Mesendoderm (in vitro differentiated cells): Measurements from ENCODE around the gene FCGR1A.
"Not testable (repeated sequence)": the region's sequence is repeated elsewhere in the genome, so short reads cannot be mapped to it uniquely, and the experiment has no call there.

ENCODE experiments used
- DNase-seq: peaks from one replicate; pipeline ENCODE4 v3.0.0; 2013
- H2AK5ac ChIP-seq: 2 replicates; pipeline ENCODE4 v1.6.1; 2013; ENCODE audit warnings: low read length, inconsistent platforms
- H2BK120ac ChIP-seq: 2 replicates; pipeline ENCODE4 v1.6.1; 2013; ENCODE audit warnings: low read depth, mild to moderate bottlenecking, low read length, moderate library complexity, mixed read lengths
- H2BK15ac ChIP-seq: replicated peaks from 2 replicates; pipeline ENCODE4 v1.6.1; 2013; ENCODE audit warnings: low read depth, mild to moderate bottlenecking, moderate library complexity
- H2BK5ac ChIP-seq: 2 replicates; pipeline ENCODE4 v1.6.1; 2013; ENCODE audit warnings: low read length, inconsistent platforms
- H3K18ac ChIP-seq: 2 replicates; pipeline ENCODE4 v1.6.1; 2013; ENCODE audit warnings: mild to moderate bottlenecking, low read length, mixed read lengths
- H3K23ac ChIP-seq: one replicate; pipeline ENCODE4 v1.6.1; 2013; ENCODE audit warnings: low read length
- H3K27ac ChIP-seq: 2 replicates; pipeline ENCODE4 v1.5.1; 2013; ENCODE audit warnings: low read depth, mild to moderate bottlenecking, inconsistent platforms, low read length, moderate library complexity
- H3K27me3 ChIP-seq: 2 replicates; pipeline ENCODE4 v1.6.1; 2013; ENCODE audit warnings: low read length, control low read depth, mild to moderate bottlenecking, inconsistent platforms; ENCODE audit not compliant: insufficient read depth, poor library complexity
- H3K36me3 ChIP-seq: 2 replicates; pipeline ENCODE4 v1.6.1; 2013; ENCODE audit warnings: low read length, inconsistent platforms; ENCODE audit not compliant: control insufficient read depth, insufficient read depth
- H3K4ac ChIP-seq: one replicate; pipeline ENCODE4 v1.6.1; 2013; ENCODE audit warnings: low read depth, mild to moderate bottlenecking, low read length, moderate library complexity
- H3K4me1 ChIP-seq: 2 replicates; pipeline ENCODE4 v1.6.1; 2013; ENCODE audit warnings: low read depth, low read length, inconsistent platforms; ENCODE audit not compliant: control insufficient read depth
- H3K4me2 ChIP-seq: 2 replicates; pipeline ENCODE4 v1.6.1; 2013; ENCODE audit warnings: low read length
- H3K4me3 ChIP-seq: 2 replicates; pipeline ENCODE4 v1.5.1; 2013; ENCODE audit warnings: mild to moderate bottlenecking, low read length
- H3K56ac ChIP-seq: one replicate; pipeline ENCODE4 v1.6.1; 2013; ENCODE audit warnings: low read length
- H3K79me1 ChIP-seq: 2 replicates; pipeline ENCODE4 v1.6.1; 2013; ENCODE audit warnings: low read length, inconsistent platforms
- H3K79me2 ChIP-seq: 2 replicates; pipeline ENCODE4 v1.6.1; 2013; ENCODE audit warnings: mild to moderate bottlenecking, low read length; ENCODE audit not compliant: control insufficient read depth, insufficient read depth
- H3K9ac ChIP-seq: 2 replicates; pipeline ENCODE4 v1.6.1; 2013; ENCODE audit warnings: low read length, inconsistent platforms
- H4K5ac ChIP-seq: one replicate; pipeline ENCODE4 v1.6.1; 2013; ENCODE audit warnings: low read length
- H4K8ac ChIP-seq: one replicate; pipeline ENCODE4 v1.6.1; 2013; ENCODE audit warnings: low read depth, mild to moderate bottlenecking, control low read depth, low read length, moderate library complexity
- WGBS: extraction: QIAGEN DNeasy Blood & Tissue Kit; methylation state at CpG from one replicate; pipeline ENCODE4 v1.1.7; 2013; ENCODE audit warnings: low lambda C conversion rate, missing lambda C conversion rate; ENCODE audit not compliant: insufficient coverage; ENCODE audit errors: extremely low coverage; 5-methylcytosine and 5-hydroxymethylcytosine counted together

FCGR1A gene

GRCh38 chr1:149753466-149753865 is 29.0 kb upstream of the FCGR1A start:
- not testable (repeated sequence) for H3K56ac ChIP-seq, H4K5ac ChIP-seq, H3K27ac ChIP-seq

GRCh38 chr1:149755294-149755693 is 27.2 kb upstream of the FCGR1A start:
- DNase-seq, H3K56ac ChIP-seq, H3K4ac ChIP-seq, H3K79me2 ChIP-seq, H2BK5ac ChIP-seq, H3K27ac ChIP-seq, H4K5ac ChIP-seq, H3K4me1 ChIP-seq, H3K36me3 ChIP-seq, H3K4me2 ChIP-seq, H3K9ac ChIP-seq, H3K79me1 ChIP-seq, H3K4me3 ChIP-seq, H3K27me3 ChIP-seq, H3K18ac ChIP-seq, H2BK15ac ChIP-seq, H4K8ac ChIP-seq, H3K23ac ChIP-seq, H2BK120ac ChIP-seq, H2AK5ac ChIP-seq: not testable (repeated sequence)
- WGBS, result no CpG with 5 or more reads among the region's 2 CpGs

More at GRCh38 chr1:149753466-149753865, 29.0 kb upstream of the FCGR1A start:
- not testable (repeated sequence) for H3K4ac ChIP-seq, H3K79me2 ChIP-seq, H4K8ac ChIP-seq, H3K23ac ChIP-seq, H3K79me1 ChIP-seq, H2BK120ac ChIP-seq, H3K4me2 ChIP-seq, H2BK5ac ChIP-seq, H3K18ac ChIP-seq, DNase-seq, H3K27me3 ChIP-seq, H2BK15ac ChIP-seq, H2AK5ac ChIP-seq, H3K36me3 ChIP-seq, H3K4me1 ChIP-seq, H3K9ac ChIP-seq, H3K4me3 ChIP-seq
- no CpG with 5 or more reads among the region's 2 CpGs for WGBS

- not testable (repeated sequence) for H3K36me3 ChIP-seq, H3K79me1 ChIP-seq, H2BK120ac ChIP-seq, H3K18ac ChIP-seq, H2BK15ac ChIP-seq, H2AK5ac ChIP-seq, H3K56ac ChIP-seq, H3K4me2 ChIP-seq, H3K27ac ChIP-seq, DNase-seq, H3K23ac ChIP-seq, H2BK5ac ChIP-seq, H3K27me3 ChIP-seq, H3K9ac ChIP-seq, H3K4me1 ChIP-seq, H3K79me2 ChIP-seq, H4K8ac ChIP-seq, H4K5ac ChIP-seq, H3K4me3 ChIP-seq, H3K4ac ChIP-seq
- no CpG with 5 or more reads among the region's 2 CpGs for WGBS
These were observed 20.2 kb upstream of the FCGR1A start for GRCh38 chr1:149762294-149762693.

DNA sequence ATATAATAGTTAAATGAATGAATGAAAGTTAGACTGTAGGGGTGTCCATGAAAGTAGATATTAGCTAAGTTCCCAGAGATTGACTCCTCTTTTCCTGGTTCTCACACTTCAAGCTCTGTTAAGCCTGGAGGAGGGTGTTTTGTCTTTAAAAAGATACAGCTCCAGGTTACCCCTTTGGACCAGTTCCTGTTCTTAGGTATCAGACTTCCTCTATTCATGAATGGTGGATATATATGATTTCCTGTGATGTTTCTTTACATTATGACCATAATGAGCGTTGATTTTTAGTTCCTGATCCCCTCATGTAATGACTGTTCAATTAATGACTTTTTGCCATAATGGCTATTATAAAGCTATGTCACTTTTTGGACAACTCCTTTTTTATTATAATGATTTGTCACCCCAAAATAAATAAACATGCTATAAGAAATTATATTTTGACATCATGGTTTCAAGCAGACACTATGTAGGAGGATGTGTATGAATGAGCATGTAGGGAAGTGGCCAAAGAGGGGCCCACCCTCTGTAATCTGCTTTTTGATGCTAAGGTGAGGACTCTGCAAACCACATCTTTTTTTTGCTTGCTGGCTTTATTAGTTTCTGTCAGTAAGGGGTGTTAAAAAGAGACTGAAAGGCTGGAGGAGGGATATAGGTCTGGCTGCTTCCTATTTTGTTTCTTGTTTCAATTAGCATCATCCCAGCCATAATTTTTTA is 18.2 kb upstream of the FCGR1A start:
- not testable (repeated sequence) for H3K79me1 ChIP-seq, H2BK120ac ChIP-seq, H3K36me3 ChIP-seq, H3K4me1 ChIP-seq, H4K5ac ChIP-seq, H2AK5ac ChIP-seq, H3K18ac ChIP-seq, H3K27me3 ChIP-seq, H2BK5ac ChIP-seq, H3K9ac ChIP-seq, H4K8ac ChIP-seq, H3K79me2 ChIP-seq, H3K23ac ChIP-seq, H3K4me2 ChIP-seq, H3K56ac ChIP-seq, H3K4ac ChIP-seq, DNase-seq, H2BK15ac ChIP-seq, H3K4me3 ChIP-seq, H3K27ac ChIP-seq
- no CpG with 5 or more reads among the region's 1 CpG for WGBS

- H2BK120ac ChIP-seq, H3K27me3 ChIP-seq, H3K79me1 ChIP-seq, H3K79me2 ChIP-seq, H3K18ac ChIP-seq, H3K9ac ChIP-seq, H4K5ac ChIP-seq, H3K4me2 ChIP-seq, H2BK15ac ChIP-seq, H3K4me3 ChIP-seq, H4K8ac ChIP-seq, DNase-seq, H3K4me1 ChIP-seq, H2AK5ac ChIP-seq, H3K36me3 ChIP-seq, H3K56ac ChIP-seq, H3K4ac ChIP-seq, H3K27ac ChIP-seq, H3K23ac ChIP-seq, H2BK5ac ChIP-seq: not testable (repeated sequence)
- no CpG with 5 or more reads among the region's 1 CpG for WGBS
These were observed 16.3 kb upstream of the FCGR1A start for GRCh38 chr1:149766241-149766640.

DNA sequence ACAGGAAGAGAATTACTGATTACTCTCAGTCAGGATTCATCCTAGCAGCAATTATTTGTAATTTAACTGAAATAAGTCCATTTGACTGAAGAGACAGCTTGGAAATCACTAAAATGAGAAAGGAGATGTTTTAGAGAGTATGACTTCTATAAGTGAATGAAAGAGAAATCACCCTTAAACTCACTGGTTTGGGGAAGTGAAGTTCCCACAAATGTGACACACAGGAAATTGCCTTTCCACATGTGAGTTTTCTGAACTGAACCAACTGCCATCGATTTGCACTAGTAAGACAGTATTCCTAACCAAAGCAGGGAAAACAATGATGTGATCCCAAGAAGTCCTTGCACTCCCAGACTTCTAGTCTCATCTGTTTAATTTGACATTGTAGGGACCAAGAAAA is 13.3 kb upstream of the FCGR1A start:
- no CpG with 5 or more reads among the region's 1 CpG for WGBS
- not testable (repeated sequence) for H4K5ac ChIP-seq, H2BK120ac ChIP-seq, H3K56ac ChIP-seq, H4K8ac ChIP-seq, H3K18ac ChIP-seq, H2BK5ac ChIP-seq, H3K23ac ChIP-seq, H3K79me1 ChIP-seq, H2AK5ac ChIP-seq, H3K4me1 ChIP-seq, DNase-seq, H2BK15ac ChIP-seq, H3K4me3 ChIP-seq, H3K9ac ChIP-seq, H3K27ac ChIP-seq, H3K36me3 ChIP-seq, H3K4ac ChIP-seq, H3K79me2 ChIP-seq, H3K27me3 ChIP-seq, H3K4me2 ChIP-seq
